GM12878 (cell line): ENCODE measurements around the gene AGPAT4. TPM values are rescaled to one million over a fixed set of nuclear protein-coding genes. Genes with fewer than 3 reads are reported as not detected.

Source experiments
- ATAC-seq: fragments of 200-7000 bp; cut with Tn5 transposase; 3 replicates; pipeline ENCODE4 v1.9.1; 2020; ENCODE audit warnings: mild to moderate bottlenecking, moderate library complexity
- BruUV-seq: library from RNA; stranded (reverse); fragments of 400-500 nt; replicated peaks from 2 replicates; lab custom pipeline; 2021; lab: Mats Ljungman, UMichigan
- CTCF ChIA-PET: fragments of 300-600 bp; sonication (Branson Sonifier 250); formaldehyde crosslinking; extraction: SDS; loops from one replicate; lab custom pipeline; 2021; ENCODE audit warnings: inconsistent platforms; lab: Yijun Ruan, JAX
- POLR2A ChIA-PET: fragments of 350-600 bp; formaldehyde crosslinking; extraction: SDS; loops from one replicate; lab custom pipeline; 2021; ENCODE audit warnings: inconsistent platforms; lab: Charles Lee
- RAD21 ChIA-PET: fragments of 300-600 bp; sonication (Branson Sonifier 250); formaldehyde crosslinking; loops from one replicate; lab custom pipeline; 2023; ENCODE audit warnings: antibody characterized with exemption; ENCODE audit not compliant: unreplicated experiment; lab: Charles Lee
- SMC1A ChIA-PET: fragments of 300-600 bp; sonication (Branson Sonifier 250); formaldehyde crosslinking; loops from one replicate; lab custom pipeline; 2023; ENCODE audit not compliant: unreplicated experiment, uncharacterized antibody; lab: Charles Lee
- DNase-seq: peaks from one replicate; pipeline ENCODE4 v3.0.0-alpha.2; 2011; ENCODE audit warnings: low read depth, low spot score
- FAIRE-seq: peaks from 3 replicates; lab custom pipeline; 2011; peaks lifted over from hg19 to GRCh38; lab: Jason Lieb, UNC
- H2AFZ ChIP-seq: 2 replicates; pipeline ENCODE4 v1.6.0; 2011; ENCODE audit warnings: low read depth, low read length, control low read depth; ENCODE audit not compliant: control insufficient read depth
- H3K27ac ChIP-seq: 2 replicates; pipeline ENCODE4 v1.5.1; 2011; ENCODE audit warnings: control low read depth; ENCODE audit not compliant: control insufficient read depth, insufficient read depth
- H3K27me3 ChIP-seq, 2 experiments: replicated peaks in 1 of 2; 2 replicates each; pipeline versions ENCODE4 v1.6.0 to v1.6.1; 2011; ENCODE audit warnings: low read length in 1 of 2; ENCODE audit not compliant: control insufficient read depth in 2 of 2, insufficient read depth in 2 of 2
- H3K36me3 ChIP-seq, 2 experiments: 2 replicates each; pipeline ENCODE4 v1.5.1; 2011; ENCODE audit warnings: low read length in 1 of 2; ENCODE audit not compliant: control insufficient read depth in 2 of 2, insufficient read depth in 2 of 2
- H3K4me1 ChIP-seq: 2 replicates; pipeline ENCODE4 v1.6.1; 2011; ENCODE audit warnings: mild to moderate bottlenecking, low read length, moderate library complexity, mixed read lengths; ENCODE audit not compliant: control insufficient read depth, insufficient read depth
- H3K4me2 ChIP-seq: 2 replicates; pipeline ENCODE4 v1.6.0; 2011; ENCODE audit warnings: control low read depth; ENCODE audit not compliant: control insufficient read depth, insufficient read depth
- H3K4me3 ChIP-seq: fragments of 200-600 bp; sonication (generic); 2 replicates; pipeline ENCODE4 v1.5.1; 2016
- H3K79me2 ChIP-seq: 2 replicates; pipeline ENCODE4 v1.6.0; 2011; ENCODE audit warnings: low read length; ENCODE audit not compliant: control insufficient read depth, insufficient read depth
- H3K9ac ChIP-seq: 2 replicates; pipeline ENCODE4 v1.8.0; 2011; ENCODE audit warnings: low read length, control low read depth, mixed read lengths; ENCODE audit not compliant: control insufficient read depth, insufficient read depth
- H3K9me3 ChIP-seq: replicated peaks from 3 replicates; pipeline ENCODE4 v1.5.1; 2011; ENCODE audit warnings: mild to moderate bottlenecking, low read length; ENCODE audit not compliant: control insufficient read depth, insufficient read depth
- H4K20me1 ChIP-seq: 2 replicates; pipeline ENCODE4 v1.6.0; 2011; ENCODE audit not compliant: control insufficient read depth, insufficient read depth
- EZH2 ChIP-seq: IDR thresholded peaks from 2 replicates; pipeline ENCODE4 v1.6.1; 2012; ENCODE audit warnings: low read depth, mild to moderate bottlenecking, control low read depth, inconsistent platforms, low read length, borderline replicate concordance; ENCODE audit not compliant: control insufficient read depth
- RELB ChIP-seq: fragments of 450-650 bp; IDR thresholded peaks from 2 replicates; pipeline ENCODE4 v1.6.1; 2017; ENCODE audit warnings: low read depth, mild to moderate bottlenecking, moderate library complexity
- SMAD1 ChIP-seq: fragments of 450-650 bp; IDR thresholded peaks from 2 replicates; pipeline ENCODE4 v1.6.1; 2018; ENCODE audit warnings: mild to moderate bottlenecking, low read depth; ENCODE audit not compliant: partially characterized antibody
- SPI1 ChIP-seq: IDR thresholded peaks from 2 replicates; pipeline ENCODE4 v1.6.1; 2011; ENCODE audit warnings: low read depth, mild to moderate bottlenecking, low read length, moderate library complexity, borderline replicate concordance; ENCODE audit not compliant: insufficient read depth
- SREBF1 ChIP-seq: IDR thresholded peaks from 2 replicates; pipeline ENCODE4 v1.6.1; 2012; ENCODE audit warnings: mild to moderate bottlenecking, low read length
- TBL1XR1 ChIP-seq: IDR thresholded peaks from 2 replicates; pipeline ENCODE4 v1.6.1; 2012; ENCODE audit warnings: low read depth, low read length, improper control_type of control experiment
- YY1 ChIP-seq: IDR thresholded peaks from 2 replicates; pipeline ENCODE4 v1.6.1; 2011; ENCODE audit warnings: low read depth, mild to moderate bottlenecking, low read length
- WGBS: methylation state at CpG from one replicate; pipeline ENCODE4 v1.1.6; 2016; ENCODE audit warnings: low lambda C conversion rate; ENCODE audit not compliant: insufficient replicate concordance, insufficient coverage; ENCODE audit errors: missing lambda C conversion rate; 5-methylcytosine and 5-hydroxymethylcytosine counted together
- in situ Hi-C: fragments of 300-500 bp; cut with MboI; formaldehyde crosslinking; loops from 9 replicates; pipeline ENCODE4 v1.14.3; 2018; ENCODE audit warnings: mixed read lengths
- intact Hi-C: fragments of 100-400 bp; cut with micrococcal nuclease; formaldehyde crosslinking; loops from one replicate; pipeline ENCODE4 v1.14.2; 2022; ENCODE audit not compliant: unreplicated experiment
- polyA plus RNA-seq, 11 experiments: library from polyadenylated mRNA; depleted of rRNA in 4 of 11; unstranded in 6 of 11; stranded (reverse) in 5 of 11; fragments of >200 nt; fragmentation: Nextera tagmentation in 4 of 11; fragmentation: Illumina TruSeq in 1 of 11; extraction: Ambion mirVana in 4 of 11; extraction: Trizol in 1 of 11; gene quantifications; 1 replicate in 1 of 11; 2 replicates in 10 of 11; pipeline versions ENCODE4 v1.2.1 to v1.2.3, GENCODE V29; 2011 to 2016; ENCODE audit warnings: inconsistent platforms in 2 of 11, missing spikeins in 2 of 11, low read depth in 1 of 11
- total RNA-seq, 4 experiments: library from RNA; depleted of rRNA in 3 of 4; stranded (reverse); fragments of >200 nt in 3 of 4; fragmentation: Illumina TruSeq in 1 of 4; extraction: Trizol in 1 of 4; gene quantifications; 2 replicates each; pipeline versions ENCODE4 v1.2.1 to v1.2.3, GENCODE V29; 2013 to 2021
- TF ChIP-seq, protein P1 (sequence below): fragments of 450-650 bp; IDR thresholded peaks from 2 replicates; pipeline ENCODE4 v1.6.1; 2017; ENCODE audit warnings: mild to moderate bottlenecking, moderate library complexity
- TF ChIP-seq, protein P2 (sequence below): IDR thresholded peaks from 2 replicates; pipeline ENCODE4 v1.6.1; 2011; ENCODE audit warnings: mild to moderate bottlenecking, low read depth, low read length, moderate library complexity; ENCODE audit not compliant: insufficient replicate concordance
- TF ChIP-seq, protein P3 (sequence below): fragments of 450-650 bp; IDR thresholded peaks from 2 replicates; pipeline ENCODE4 v1.6.1; 2014; ENCODE audit warnings: mild to moderate bottlenecking

Gene AGPAT4
- total and polyA plus RNA-seq, 10 of the 15 experiments (the other 5 are each of a cell fraction or from before 2014, with no cell fraction given) = 0.34 to 2.2 (median 1.3) TPM

DNA sequence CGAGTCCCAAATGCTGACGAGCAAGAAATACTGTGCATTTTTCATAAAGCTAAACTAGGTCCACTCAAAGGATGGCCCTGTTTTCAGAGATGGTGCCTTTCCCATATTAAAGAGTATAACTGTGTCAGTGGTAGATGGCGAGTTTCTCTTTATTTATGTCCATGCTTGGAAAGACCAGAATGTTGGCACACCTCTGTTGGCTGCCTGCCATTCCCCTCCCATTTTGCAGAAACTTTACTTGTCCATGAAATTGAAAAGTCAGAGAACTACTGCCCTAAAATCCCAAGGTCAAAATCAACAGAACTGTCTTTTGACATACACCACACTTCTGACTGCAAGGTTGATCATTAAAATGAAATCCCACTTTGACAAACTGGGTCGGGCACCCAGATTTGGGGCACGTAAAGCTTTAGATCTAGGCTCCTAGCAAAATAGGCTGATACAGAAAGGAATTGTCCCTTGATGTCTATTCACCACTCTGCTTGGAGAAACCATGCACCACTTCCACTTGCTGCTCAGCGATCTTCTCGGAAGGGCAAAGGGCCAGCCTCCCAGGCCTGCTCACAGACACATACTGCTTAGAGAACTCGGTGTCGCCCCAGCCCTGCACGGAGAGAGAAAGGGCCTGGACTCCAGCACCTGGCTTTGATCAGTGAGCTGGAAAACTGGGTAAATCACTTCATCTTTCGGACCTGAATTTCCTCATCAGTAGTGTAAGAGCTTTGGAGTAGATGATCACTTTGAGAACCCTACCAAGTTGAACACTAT, 130.0 kb downstream of the AGPAT4 start:
- H2AFZ ChIP-seq = no peak overlapping the region
- DNase-seq = no peak
- FAIRE-seq = no peak
- H3K27ac ChIP-seq = no peak overlapping the region
- no peak overlapping the region for H3K4me2 ChIP-seq
- H3K79me2 ChIP-seq = no peaks in the 10 kb centered on the region
- no peaks in the 10 kb centered on the region for H3K4me1 ChIP-seq
- no peaks in the 10 kb centered on the region for H3K9me3 ChIP-seq
- POLR2A ChIA-PET = no interaction called here
- CTCF ChIA-PET = no interaction called here
- no peak for ATAC-seq
- H3K36me3 ChIP-seq = no peaks in the 10 kb centered on the region
- SMC1A ChIA-PET = no interaction called here
- in situ Hi-C loops = loop anchor here (25.0 kb wide), 1 partner anchor 218 kb away; no protein-coding TSS in a partner anchor
- TF ChIP-seq, protein P1, sequence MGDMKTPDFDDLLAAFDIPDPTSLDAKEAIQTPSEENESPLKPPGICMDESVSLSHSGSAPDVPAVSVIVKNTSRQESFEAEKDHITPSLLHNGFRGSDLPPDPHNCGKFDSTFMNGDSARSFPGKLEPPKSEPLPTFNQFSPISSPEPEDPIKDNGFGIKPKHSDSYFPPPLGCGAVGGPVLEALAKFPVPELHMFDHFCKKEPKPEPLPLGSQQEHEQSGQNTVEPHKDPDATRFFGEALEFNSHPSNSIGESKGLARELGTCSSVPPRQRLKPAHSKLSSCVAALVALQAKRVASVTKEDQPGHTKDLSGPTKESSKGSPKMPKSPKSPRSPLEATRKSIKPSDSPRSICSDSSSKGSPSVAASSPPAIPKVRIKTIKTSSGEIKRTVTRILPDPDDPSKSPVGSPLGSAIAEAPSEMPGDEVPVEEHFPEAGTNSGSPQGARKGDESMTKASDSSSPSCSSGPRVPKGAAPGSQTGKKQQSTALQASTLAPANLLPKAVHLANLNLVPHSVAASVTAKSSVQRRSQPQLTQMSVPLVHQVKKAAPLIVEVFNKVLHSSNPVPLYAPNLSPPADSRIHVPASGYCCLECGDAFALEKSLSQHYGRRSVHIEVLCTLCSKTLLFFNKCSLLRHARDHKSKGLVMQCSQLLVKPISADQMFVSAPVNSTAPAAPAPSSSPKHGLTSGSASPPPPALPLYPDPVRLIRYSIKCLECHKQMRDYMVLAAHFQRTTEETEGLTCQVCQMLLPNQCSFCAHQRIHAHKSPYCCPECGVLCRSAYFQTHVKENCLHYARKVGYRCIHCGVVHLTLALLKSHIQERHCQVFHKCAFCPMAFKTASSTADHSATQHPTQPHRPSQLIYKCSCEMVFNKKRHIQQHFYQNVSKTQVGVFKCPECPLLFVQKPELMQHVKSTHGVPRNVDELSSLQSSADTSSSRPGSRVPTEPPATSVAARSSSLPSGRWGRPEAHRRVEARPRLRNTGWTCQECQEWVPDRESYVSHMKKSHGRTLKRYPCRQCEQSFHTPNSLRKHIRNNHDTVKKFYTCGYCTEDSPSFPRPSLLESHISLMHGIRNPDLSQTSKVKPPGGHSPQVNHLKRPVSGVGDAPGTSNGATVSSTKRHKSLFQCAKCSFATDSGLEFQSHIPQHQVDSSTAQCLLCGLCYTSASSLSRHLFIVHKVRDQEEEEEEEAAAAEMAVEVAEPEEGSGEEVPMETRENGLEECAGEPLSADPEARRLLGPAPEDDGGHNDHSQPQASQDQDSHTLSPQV = no peak
- TF ChIP-seq EZH2 (no peak), SREBF1 (no peak), SMAD1 (no peak), RELB (no peak), TBL1XR1 (no peak), YY1 (no peak), SPI1 (no peak)
- TF ChIP-seq, protein P2, sequence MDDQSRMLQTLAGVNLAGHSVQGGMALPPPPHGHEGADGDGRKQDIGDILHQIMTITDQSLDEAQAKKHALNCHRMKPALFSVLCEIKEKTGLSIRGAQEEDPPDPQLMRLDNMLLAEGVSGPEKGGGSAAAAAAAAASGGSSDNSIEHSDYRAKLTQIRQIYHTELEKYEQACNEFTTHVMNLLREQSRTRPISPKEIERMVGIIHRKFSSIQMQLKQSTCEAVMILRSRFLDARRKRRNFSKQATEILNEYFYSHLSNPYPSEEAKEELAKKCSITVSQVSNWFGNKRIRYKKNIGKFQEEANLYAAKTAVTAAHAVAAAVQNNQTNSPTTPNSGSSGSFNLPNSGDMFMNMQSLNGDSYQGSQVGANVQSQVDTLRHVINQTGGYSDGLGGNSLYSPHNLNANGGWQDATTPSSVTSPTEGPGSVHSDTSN = no peak
- TF ChIP-seq, protein P3, sequence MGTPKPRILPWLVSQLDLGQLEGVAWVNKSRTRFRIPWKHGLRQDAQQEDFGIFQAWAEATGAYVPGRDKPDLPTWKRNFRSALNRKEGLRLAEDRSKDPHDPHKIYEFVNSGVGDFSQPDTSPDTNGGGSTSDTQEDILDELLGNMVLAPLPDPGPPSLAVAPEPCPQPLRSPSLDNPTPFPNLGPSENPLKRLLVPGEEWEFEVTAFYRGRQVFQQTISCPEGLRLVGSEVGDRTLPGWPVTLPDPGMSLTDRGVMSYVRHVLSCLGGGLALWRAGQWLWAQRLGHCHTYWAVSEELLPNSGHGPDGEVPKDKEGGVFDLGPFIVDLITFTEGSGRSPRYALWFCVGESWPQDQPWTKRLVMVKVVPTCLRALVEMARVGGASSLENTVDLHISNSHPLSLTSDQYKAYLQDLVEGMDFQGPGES = no peak
- RAD21 ChIA-PET = no interaction called here
- no peaks in the 10 kb centered on the region for H4K20me1 ChIP-seq
- intact Hi-C loops = no loop called here
- no peak overlapping the region for H3K9ac ChIP-seq
- no TSS peak for BruUV-seq
- no peaks in the 10 kb centered on the region for H3K27me3 ChIP-seq
- H3K4me3 ChIP-seq = no peak overlapping the region
- 69% methylated on average over 11 of the region's 11 CpGs for WGBS
